NOMO-1 treated with DMSO at 0.1 percent for 48 hours (cell line): ENCODE data around the gene TEX14.
A peak's percentile ranks its signal among the peaks of the same experiment; 100 is the strongest.
"Not testable (repeated sequence)": the region's sequence is repeated elsewhere in the genome, so short reads cannot be mapped to it uniquely, and the experiment has no call there.

ENCODE experiments used
- DNase-seq: peaks from one replicate; lab custom pipeline; 2025; ENCODE audit not compliant: unreplicated experiment; lab: John Stamatoyannopoulos, UW

TEX14 gene

GRCh38 chr17:58658804-58659713 lies 32.8 kb downstream of the TEX14 start:
- DNase-seq, result peak; percentile 89

DNA sequence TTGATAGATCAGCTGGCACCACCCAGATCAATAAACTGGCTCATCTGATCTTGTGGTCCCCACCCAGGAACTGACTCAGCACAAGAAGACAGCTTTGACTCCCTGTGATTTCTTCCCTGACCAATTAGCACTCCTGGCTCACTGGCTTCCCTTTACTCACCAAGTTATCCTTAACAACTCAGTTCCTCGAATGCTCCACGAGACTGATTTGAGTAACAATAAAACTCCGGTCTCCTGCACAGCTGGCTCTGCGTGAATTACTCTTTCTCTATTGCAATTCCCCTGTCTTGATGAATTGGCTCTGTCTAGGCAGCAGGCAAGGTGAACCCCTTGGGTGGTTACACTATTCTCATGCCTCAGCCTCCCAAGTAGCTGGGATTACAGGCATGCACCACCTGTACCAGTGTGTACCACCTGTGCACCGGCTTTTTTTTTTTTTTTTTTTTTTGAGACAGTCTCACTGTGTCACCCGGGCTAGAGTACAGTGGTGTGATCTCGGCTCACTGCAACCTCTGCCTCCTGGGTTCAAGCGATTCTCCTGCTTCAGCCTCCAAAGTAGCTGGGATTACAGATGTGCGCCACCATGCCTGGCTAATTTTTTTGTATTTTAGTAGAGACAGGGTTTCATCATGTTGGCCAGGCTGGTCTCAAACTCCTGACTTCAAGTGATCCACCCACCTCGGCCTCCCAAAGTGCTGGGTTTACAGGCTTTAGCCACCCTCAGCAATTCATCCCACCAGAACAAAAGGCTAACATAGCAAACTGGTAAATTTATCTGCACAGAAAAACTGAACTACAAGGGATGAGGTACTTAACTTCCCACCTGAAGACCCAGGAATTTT lies 33.7 kb downstream of the TEX14 start:
- DNase-seq, result not testable (repeated sequence)

DNA sequence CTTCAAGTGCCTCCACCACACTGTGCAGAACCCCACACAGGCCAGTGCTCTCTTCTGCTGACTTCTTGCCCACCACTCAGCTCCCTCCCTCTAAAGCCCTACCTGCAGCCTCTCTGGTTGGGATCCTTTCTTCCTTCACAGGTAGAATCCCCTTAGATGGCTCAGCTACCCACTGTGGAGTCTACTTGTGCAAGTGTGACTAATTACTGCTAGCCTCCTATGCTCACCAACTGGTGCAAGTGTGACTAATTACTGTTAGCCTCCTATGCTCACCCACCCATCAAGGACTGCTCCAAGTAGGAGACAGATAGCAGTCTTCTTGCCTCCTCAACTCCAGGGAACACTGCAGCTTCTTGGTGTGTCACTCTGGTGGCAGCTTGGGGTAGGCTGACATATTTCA lies 43.6 kb downstream of the TEX14 start:
- DNase-seq, result no peak

DNA sequence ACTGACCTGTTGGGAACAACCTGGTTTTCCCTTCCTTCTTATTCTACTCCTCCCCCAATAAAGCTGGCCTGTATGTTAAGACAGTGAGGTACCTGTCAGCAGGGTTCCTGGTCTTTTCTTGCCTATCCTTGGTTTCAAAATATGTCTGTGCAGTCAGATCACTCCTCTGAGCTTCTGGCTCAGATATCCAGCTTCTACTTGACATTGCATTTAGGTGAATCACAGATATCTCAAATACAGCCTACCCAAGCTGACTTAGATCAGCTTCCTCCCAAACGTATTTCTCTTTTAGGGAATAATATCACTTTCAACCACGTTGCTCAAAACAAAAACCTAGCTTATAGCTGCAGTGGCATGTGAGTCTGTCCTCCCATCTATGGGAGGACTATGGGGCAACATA lies 48.7 kb downstream of the TEX14 start:
- no peak for DNase-seq

DNA sequence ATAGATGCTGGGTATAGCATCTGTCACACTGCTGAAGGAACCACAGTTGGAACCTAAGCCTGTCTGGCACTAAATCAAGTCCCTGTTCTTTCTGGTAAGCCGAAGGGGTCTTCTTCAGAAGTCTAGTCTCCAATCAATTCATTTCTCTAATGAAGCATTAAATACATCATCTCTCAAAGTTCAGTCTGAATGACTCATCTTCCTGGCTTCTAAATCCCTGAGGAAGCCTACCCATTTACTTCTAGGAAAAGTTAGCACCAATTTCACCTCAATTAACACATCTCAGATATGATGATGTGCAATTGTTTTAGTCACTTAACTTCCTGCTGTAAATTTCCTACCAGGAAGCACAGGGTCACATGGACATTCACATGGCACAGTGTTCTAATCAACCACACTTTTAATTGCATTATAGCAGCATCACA lies 49.9 kb downstream of the TEX14 start:
- DNase-seq, result no peak

DNA sequence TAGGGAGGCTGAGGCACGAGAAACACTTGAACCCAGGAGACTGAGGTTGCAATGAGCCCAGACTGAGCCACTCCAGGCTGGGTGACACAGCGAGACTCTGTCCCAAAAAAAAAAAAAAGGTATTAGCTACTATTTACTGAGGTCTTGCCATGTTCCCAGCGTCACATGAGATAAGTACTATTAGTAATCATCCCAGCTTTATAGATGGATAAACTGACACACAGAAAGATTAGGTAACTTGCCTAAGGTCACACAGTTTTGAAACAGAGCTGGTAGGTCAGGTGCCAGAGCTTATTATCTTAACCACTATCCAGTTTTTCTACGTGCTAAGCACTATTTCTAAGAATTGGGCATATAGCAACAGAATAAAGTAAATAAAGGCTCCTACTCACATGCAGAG lies 51.6 kb downstream of the TEX14 start:
- DNase-seq, result no peak

- DNase-seq, result no peak
Measured at GRCh38 chr17:58639681-58640080, 52.2 kb downstream of the TEX14 start.

DNA sequence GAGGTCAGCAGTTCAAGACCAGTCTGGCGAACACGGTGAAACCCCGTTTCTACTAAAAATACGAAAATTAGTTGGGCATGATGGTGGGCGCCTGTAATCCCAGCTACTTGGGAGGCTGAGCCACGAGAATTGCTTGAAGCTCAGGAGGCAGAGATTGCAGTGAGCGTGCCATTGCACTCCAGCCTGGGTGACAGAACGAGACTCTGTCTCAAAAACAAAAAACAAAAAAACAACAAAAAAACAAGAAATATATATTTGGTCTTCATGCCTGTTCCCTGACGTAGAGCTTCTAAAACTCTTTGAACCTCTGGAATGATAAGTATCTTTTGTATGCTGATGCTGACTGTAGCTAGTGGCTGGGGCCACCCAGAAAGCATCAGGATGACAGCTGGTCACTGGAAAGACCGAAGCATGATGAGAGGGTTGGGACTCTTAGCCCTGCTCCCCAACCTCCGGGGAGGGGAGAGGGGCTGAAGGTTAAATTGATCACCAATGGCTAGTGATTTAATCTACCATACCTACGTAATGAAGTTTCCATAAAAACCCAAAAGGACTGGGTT lies 54.8 kb downstream of the TEX14 start:
- DNase-seq, result no peak

DNA sequence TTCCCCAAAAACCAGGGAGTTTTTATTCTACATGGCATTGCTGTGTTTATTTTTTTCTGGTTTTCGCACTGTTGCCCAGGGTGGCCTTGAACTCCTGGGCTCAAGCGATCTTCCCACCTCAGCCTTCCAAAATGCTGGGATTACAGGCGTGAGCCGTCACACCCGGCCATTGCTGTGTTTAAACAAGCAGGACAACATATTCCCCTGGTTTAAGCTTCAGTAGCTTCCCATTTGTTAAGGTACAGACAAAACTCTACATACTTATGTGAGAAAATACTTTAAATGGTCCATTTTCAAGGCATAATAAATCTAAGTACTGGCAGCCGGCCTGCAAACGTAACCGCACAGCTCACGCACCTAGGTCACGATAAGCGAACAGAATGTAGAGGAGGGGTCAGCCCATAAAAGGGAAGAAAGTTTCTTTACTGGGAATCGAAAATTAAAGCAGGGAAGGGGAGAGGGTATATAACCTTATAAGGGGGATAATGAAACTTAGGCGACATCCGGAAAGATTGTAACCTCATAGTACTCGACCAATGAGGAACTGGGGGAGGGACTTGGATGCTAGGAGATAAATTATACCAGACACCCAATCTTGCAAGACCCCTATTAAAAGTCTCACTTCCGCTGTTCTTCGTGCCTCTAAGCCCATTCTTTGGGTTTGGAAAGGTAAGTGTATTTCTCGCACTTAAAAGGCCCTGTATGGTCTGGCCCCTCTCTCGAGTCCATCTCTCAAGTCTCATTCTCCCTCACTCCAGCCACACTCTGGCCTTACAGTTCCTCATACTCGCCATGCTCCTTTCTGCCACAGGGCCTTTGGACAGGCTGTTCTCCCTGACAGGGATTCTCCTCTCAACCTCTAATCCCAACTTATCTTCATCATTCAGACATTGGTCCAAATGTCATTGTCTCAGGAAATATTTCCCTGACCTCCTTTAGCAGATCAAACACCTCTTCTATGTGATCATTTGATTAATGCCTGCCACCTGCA lies 59.2 kb downstream of the TEX14 start:
- DNase-seq, result peak; percentile 63

GRCh38 chr17:58631523-58632323 lies 60.1 kb downstream of the TEX14 start:
- peak; percentile 96 for DNase-seq

DNA sequence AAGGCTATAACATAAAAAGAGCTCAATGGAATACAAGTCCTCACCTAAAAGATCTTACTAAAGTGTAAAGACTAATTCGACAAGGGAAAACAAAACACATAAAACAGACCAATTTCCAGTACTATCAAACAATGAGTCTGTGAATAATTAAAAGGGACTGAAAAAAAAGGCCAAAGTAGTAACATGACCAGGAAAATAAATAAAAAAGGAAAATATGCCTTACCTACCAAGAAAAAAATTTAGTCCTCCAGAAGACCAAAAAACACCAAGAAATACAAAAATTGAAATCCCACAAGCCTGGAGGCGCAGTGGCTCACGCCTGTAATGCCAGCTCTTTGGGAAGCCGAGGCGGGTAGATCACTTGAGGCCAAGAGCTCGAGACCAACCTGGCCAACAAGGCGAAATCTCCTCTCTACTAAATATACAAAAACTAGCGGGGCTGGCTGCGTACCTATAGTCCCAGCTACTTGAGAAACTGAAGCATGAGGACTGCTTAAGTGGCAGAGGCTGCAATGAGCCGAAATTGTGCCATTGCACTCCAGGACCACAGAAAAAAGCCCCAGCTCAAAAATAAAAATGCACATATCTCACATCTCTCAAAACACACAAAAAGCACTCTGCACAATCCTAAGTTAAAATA lies 60.8 kb downstream of the TEX14 start:
- DNase-seq, result no peak

DNA sequence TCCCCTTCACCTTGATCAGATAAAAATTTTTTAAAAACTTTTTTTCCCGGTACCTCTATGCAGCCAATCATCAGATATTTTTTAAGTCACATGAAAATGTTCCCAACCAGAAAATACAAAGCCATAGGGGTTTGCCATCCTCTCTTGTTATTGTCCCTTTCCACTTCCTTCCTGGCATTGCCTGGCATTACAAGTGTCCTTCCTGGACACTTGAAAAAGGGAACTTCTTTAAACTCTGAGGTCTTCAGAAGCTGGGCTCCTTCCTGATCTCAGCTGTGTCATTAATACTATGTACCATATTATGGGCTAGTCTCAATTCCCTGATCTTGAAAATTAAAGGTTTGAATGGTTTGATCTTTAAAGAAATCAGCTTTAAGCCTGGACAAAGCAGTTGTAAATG lies 64.9 kb downstream of the TEX14 start:
- DNase-seq, result peak; percentile 38

DNA sequence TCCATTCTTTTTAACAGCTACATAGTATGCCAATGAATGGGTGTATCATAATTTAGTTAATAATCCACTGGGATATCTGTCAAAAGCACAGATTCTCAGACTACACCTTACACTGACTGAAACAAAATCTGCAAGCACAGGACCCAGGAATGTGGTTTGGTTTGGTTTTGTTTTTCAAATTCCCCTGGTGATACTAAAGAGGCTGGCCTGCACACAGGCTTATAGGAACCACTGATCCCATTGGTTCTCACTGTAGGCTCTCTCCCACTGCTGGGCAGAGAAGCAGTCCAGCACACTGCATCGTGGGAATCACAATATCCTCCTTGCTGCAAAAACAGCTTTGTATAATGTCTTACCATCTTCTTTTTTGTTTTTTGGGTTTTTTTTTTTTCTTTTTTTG lies 67.1 kb downstream of the TEX14 start:
- no peak for DNase-seq

GRCh38 chr17:58621174-58621573 lies 70.7 kb downstream of the TEX14 start:
- no peak for DNase-seq

- DNase-seq, result no peak
Measured at GRCh38 chr17:58618336-58618735, 73.5 kb downstream of the TEX14 start.

DNA sequence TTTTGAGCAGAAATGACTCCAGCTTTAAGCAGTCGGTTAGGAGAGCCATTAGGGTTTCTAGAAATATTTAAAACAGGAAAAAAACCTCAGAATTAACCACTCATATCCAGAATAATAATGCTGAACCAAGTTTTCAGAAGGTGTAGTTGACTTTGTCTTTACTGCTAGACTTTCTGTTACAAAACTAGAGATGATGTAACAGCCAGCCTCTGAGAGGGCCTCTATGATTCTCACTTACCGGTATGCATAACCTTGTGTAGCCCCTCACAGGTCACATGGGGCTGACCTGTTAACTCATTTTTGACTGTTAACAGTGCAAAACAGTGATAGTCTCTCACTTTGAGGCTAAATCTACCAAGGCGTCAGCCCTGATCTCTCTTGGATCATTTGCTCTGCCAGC lies 74.3 kb downstream of the TEX14 start:
- no peak for DNase-seq

GRCh38 chr17:58615768-58616659 lies 75.8 kb downstream of the TEX14 start:
- DNase-seq, result peak; percentile 12

GRCh38 chr17:58614859-58615459 lies 76.9 kb downstream of the TEX14 start:
- DNase-seq, result peak; percentile 49
